HG03442 (cell line): ENCODE data around the gene FHIP1A.
"Not testable (repeated sequence)": the region's sequence is repeated elsewhere in the genome, so short reads cannot be mapped to it uniquely, and the experiment has no call there.

Experiments used
- ATAC-seq: cut with Tn5 transposase; IDR thresholded peaks from one replicate; pipeline ENCODE4 v1.9.1; 2021; ENCODE audit warnings: mild to moderate bottlenecking, moderate library complexity; ENCODE audit not compliant: unreplicated experiment

The FHIP1A gene

DNA sequence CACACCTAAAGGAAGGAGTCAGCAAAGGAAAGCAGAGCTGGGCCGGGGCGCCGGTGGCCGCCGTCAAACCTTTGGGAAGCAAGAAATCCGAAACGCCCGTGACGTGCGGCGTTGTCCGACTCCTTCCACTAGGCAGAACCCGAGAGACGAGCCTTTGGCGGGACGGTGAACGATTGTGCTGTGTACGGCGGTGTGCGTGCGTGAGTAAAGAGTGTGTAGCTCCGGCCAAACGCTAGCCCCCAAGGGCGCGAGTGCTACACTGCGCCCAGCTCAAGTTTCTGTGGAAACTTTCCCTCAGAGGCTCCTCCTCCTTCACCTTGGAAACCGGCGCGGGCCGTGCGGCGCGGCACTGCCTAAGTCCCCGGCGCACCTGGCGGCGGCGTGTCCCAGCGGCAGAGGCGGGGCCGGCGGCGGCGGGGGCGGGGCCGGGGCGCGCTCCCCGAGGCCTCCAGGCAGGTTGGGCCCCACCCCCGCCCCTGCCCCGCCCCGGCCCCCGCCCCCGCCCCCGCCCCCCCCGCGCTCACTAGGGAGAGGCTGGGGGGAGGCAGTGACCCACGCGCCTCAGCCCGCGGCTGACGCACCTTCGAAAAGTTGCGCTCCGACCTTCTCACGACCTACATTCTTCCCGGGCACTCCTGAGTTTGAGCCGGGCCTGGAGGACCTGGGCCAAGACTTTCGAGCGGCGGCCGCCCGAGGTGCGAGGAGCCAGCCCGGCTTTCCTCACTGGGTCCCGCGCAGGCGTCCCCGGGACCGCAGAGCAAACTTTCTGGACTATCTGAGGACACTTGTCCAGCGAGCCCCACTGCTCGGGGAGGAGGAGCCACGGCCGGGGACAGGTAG is at the start of gene FHIP1A:
Gene FHIP1A (plus strand): TSS at position 547 of the 840 bp plus-strand sequence. CDS start 157,084 bp downstream, outside the sequence.
- peak; percentile 84 for ATAC-seq

DNA sequence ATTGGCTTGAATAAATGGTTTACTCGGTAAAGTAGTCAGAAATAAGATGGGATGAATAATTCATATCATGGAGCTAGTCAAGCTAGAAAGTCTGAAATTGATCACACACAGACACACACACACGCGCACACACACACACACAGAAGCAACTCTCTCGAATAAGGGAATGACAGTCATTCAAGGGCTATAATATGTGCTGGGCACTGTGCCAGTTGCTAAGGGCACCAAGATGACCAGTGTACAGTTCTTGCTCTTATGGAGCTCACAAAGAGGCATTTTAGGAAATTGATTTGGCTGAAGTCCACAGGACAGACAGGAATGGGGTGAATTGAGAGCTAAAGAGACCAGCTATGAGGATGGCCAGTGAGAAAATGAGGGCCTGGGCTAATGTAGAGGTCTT is 49.4 kb upstream of the FHIP1A start:
- ATAC-seq: no peak

DNA sequence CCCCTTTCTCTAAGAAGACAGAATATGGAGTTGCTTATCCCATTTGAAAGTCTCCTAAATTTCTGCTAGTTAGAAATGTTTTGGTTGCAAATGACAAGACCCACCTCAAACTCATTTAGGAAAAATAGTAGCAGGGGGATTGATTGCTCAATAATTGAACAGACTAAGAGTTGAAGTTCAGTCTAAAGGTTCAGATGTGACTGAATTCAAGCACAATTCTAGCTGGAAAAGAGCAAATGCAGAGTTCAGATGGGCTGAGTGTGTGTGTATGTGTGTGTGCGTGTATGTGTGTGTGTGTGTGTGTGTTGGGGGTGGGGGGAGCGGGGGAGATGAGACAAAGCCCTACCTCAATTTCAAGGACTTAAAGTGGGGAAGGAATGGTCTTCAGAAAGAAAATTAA is 47.9 kb upstream of the FHIP1A start:
- ATAC-seq: no peak

DNA sequence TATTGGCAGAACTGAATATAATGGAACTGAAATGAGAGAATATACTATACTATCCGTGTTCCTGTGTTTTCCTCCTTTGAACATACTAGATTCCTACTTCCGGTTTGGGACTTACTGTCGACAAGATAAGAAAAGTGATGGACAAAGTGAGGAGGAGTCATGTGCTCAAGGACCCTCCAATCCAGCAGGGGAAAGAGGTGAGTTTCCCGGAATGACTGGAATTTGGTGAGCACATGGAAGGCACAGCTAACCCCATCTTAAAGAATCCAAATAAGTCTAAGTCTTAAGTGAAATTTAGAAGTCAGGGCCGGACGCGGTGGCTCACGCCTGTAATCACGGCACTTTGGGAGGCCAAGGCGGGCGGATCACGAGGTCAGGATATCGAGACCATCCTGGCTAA is 47.0 kb upstream of the FHIP1A start:
- ATAC-seq: no peak

DNA sequence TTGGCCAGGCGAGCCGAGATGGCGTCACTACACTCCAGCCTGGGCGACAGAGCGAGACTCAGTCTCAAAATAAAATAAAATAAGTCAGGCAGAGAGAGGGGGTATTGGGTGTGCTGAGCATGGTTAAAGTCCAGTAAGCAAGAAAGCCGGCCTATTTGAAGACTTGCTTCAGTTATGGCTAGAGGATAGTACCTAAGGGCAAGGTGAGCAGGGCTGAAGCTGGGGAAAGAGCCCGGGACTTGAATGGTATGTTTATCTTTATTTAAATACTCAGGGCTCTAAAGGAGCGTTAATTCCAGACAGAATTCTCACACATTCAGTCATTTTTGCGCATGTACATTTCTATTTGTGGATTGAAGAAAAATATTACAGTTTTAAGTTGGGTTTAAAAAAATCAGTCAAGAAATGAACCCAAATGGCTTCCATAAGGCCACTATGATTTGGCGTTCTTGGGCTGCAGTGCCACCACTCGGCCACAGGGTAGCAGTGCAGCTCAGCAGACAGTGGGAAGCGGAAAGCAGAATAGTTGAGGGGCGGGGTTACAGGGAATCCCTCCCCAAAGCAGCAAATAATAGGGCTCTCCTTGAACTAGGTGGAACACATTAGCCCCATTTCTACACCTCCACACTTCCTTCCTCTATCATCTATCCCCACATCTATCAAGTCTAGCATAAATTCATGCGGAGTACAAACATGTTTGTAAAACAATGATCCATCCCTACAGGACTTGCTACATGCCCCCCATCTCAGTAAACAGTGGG is 46.4 kb upstream of the FHIP1A start:
- peak; percentile 99 for ATAC-seq

DNA sequence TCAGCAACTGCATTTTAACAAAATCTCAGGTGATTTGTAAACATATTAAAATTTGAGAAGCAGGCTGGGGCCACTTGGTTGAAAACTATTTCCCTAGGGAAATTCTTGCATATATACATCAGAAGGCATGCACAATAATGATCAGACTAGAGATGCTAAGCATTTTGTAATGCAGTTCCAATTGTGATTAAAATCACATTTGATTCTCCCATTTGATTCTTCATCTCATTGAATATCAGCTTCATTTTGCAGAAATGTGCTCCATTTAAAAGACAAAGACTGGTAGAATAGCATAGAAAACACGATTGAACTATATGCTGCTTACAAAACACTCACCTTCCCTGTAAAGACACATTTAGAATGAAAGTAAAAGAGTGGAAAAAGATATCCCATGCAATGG is 32.4 kb upstream of the FHIP1A start:
- ATAC-seq: no peak

DNA sequence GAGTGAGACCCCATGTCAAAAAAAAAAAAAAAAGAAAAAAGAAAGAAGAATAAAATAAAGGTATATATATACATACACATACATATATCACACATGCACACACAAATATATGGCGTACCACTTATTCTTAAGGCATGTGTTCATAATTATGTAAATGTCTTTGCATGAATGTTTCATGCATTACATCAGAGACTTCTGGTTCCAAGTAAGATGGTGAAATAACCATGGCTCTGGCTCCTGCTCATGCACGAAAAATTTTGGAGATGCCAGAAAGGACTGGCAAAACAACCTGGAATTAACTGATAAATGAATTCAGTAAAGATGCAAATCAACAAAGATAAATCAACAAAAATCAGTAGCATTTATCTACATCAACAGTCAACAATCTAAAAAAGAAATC is 19.7 kb upstream of the FHIP1A start:
- ATAC-seq: no peak

DNA sequence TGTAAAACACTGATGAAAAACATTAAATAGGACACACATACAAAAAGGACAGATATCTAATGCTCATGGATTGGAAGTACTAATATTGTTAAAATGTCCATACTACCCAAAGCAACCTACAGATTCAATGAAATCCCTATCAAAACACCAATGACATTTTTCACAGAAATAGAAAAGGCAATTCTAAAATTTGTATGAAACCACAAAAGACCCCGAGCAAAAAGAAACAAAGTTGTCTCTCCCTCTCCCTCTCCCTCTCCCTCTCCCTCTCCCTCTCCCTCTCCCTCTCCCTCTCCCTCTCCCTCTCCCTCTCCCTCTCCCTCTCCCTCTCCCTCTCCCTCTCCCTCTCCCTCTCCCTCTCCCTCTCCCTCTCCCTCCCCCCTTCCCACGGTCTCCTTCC is 19.2 kb upstream of the FHIP1A start:
- ATAC-seq: not testable (repeated sequence)

DNA sequence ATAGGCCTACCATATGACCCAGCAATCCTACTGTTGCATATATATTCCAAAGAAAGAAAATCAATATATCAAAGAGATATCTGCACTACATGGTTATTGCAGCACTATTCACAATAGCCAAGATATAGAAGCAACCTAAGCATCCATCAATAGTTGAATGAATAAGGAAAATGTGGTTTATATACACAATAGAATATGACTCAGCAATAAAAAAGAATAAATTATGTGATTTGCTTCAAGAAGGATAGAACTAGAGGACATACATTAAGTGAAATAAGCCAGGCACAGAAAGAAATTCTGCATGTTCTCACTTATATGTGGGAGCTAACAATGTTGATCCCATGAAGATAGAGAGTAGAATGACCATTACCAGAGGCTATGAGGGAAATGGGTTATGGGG is 13.1 kb upstream of the FHIP1A start:
- ATAC-seq: no peak

DNA sequence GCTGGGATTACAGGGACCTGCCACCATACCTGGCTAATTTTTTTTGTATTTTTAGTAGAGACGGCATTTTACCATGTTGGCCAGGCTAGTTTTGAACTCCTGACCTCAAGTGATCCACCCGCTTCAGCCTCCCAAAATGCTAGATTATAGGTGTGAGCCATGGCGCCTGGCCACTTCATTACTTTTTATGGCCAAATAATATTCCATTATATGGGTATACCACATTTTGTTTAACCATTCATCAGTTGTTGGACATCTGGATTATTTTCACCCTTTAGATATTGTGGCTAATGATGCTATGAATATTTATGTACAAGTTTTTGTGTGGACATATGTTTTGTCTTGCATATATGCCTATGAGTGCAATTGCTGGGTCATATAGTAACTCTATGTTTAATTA is 8.6 kb upstream of the FHIP1A start:
- ATAC-seq: no peak

DNA sequence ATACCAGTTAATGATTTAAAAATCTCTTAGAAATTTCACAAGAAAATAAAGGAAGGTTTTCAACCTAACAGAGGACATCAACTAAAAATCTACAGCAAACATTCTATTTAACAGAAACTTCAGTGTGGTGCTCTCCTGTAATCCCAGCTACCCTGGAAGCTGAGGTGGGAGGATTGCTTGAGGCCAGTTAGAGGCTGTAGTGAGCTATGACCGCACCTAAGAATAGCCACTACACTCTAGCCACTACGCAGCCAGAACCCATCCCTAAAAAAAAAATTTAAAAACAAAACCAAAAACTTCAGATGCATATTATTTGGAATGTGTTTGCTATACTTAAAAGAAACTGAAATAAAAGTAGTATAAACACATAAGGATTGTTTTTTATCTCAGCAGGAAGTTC is 7.2 kb upstream of the FHIP1A start:
- no peak for ATAC-seq

DNA sequence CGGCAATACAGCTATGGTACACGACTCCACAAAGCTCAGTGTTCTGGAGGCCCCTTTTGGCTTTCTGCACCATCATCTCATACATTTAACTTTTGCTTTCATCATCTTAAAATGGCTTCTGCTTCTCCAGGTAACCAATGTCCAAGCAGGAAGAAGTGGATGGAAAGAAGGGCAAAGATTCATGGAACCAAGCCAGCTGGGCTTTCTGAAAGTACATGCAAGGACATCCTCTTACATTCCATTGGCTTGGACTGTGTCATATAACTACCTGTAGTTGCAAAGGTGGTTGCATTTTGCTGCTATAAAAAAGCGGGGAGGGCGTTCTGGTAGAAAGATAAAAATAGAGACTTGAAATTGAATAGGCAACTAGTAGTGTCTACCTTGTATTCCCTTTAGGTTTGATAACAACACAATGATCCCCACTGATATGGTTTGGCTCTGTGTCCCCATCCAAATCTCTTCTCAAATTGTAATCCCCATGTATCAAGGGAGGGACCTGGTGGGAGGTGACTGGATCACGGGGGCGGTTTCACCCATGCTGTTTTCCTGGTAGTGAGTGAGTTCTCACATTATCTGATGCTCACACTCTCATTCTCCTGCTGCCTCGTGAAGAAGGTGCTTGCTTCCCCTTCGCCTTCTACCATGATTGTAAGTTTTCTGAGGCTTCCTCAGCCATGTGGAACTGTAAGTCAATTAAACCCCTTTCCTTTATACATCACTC is 6.7 kb upstream of the FHIP1A start:
- ATAC-seq: no peak

DNA sequence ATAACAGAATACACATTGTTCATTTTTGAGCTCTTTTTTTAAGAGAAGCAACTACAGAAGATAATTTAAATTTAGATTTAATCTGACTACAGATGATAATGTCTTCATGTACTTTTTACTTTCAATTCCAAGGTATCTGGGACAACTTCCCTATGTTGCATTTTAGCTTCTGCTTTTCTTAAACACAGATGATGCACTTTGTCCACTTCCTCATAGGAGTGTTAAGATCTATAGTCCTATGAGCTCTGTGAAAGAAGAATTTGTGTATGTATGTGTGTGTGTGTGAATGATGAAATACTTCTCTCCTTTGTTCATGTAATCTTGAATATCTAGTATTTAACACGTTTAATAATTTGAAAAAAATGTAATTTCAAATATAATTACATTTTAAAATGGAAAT is 5.3 kb upstream of the FHIP1A start:
- ATAC-seq: no peak

DNA sequence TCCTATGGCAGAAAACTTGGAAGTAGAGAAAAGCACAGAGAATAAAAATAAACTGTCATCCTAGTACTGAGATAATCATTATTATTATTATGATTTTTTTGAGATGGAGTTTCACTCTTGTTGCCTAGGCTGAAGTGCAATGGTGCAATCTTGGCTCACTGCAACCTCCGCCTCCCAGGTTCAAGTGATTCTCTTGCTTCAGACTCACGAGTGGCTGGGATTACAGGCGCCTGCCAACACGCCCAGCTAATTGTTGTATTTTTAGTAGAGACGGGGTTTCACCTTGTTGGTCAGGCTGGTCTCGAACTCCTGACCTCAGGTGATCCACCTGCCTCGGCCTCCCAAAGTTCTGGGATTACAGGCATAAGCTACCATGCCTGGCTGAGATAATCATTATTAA is 4.2 kb upstream of the FHIP1A start:
- ATAC-seq: not testable (repeated sequence)

DNA sequence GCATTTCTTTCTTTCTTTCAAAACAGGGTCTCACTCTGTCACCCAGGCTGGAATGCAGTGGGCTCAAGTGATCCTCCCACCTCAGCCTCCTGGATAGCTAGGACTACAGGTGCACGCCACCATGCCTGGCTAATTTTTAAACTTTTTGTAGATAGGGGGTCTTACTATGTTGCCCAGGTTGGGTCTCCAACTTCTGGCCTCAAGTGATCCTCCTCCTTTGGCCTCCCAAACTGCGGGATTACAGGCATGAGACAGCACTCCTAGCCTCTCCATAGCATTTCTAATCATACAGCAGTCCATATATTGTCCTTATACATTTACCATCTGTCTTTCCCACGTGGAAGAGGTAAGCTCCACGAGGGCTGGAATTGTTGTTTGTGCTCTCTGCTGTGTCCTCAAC is 2.0 kb upstream of the FHIP1A start:
- no peak for ATAC-seq

DNA sequence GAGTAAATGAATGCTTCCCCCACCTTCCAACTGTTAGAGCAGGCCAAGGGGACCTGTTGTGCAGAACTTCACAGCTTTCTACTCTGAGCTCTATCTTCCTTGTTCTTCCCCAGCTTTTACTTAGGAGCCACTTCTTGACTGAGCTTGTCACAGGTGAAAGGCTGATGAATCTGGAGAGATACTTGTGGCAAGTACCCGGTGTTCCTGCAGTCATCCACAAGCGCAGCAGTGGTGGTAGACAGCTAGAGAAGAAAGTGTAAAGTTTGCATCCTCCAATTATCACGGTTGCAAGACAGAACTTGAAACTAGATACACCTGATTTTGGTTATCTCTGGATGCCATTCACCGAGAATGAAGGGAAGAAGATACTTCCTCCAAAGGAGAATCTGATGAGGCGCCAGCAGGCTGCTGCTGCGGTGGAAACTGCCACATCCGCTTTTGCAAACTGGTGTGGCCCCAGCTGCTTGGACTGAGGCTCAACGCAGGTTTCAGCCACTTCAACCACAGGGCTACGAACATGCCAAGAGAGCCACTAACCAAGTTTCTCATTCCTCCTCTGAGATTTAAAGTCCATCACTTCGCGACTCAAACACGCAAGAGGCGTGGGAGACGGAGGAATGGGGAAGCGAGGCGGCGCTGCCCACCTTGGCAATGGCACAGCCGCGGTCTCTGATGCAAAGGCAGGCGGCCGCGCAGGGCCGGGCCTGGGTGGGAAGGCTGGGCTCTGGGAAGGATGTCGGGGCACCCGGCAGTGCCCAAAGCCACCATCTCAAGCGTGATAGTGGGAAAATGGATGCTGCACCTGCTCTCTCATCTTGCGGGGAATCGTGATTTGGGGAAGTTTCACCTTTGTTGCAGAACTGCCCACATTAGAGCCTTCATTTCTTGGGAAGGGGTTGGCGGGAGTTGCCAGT is 1.3 kb upstream of the FHIP1A start:
- peak; percentile 59 for ATAC-seq

DNA sequence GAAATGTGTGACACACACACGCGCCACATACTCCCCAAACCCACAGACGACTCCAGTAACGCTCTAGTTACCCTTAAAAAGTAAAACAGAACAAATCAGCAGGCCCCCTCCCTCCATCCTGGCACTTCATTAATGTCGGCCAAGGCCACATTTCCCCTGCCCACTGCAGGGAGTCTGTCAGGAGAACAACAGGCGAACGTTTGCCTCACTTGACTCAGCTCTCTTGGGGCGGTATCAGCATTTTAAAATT is 671 bp upstream of the FHIP1A start:
- ATAC-seq: peak; percentile 10

DNA sequence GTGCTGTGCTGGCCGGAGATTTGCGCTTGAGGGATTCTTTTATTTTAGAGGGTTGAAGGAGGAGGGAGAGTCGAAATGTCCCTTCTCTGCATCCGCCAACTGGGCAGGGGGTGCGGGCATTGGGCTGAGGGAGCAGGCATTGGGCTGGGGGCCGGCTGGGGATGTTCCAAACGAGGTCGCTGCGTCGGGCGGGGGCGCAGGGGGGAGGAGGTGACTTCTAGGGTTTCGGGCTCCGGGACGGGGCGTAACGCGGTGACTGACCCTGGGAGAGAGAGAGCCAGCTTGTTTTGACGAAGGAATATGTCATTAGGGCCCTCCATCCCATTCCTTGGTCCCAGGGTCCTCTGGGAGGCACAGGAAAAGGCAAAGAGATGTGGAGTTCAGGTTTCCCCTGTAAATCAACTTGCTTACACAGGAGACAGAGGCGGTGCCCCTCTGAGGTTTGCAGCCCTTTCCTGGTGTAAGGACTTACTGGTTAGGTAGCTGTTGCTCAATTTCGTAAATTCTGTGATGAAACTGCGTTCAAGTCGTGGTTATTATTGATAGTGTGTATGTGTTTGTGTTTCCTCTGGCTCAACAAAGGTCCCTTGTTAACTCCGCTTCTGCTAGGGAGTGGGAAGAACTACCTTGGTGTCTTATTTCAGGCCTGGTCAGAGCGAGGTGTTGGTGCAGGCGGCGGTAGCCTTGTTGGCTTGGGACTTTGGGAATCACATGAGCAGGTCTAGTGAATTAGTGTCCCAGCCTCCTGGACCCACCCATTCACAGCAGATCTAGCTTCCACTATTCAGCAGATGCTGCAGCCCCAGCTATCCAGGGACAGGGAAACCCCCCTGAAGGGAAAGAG is 716 bp downstream of the FHIP1A start:
- ATAC-seq: no peak

DNA sequence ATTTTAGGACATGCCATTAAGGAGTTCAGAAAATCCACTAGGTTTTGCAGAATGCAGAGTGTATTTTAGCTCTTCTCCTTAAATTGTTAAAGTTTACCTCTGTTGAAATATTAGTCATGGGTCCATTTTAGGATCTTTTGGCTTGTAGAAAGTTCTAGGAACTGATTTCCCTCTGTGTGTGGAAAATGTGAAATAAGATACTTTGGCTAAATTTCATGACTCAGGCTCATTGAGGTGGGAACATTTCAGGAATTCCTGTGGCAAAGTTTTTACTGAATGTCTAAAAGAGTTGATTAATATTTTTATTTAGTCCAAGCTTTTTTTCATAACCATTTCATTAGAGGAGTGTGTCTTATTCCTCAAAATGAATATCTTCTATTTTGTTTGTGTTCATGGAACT is 7.0 kb downstream of the FHIP1A start:
- no peak for ATAC-seq

DNA sequence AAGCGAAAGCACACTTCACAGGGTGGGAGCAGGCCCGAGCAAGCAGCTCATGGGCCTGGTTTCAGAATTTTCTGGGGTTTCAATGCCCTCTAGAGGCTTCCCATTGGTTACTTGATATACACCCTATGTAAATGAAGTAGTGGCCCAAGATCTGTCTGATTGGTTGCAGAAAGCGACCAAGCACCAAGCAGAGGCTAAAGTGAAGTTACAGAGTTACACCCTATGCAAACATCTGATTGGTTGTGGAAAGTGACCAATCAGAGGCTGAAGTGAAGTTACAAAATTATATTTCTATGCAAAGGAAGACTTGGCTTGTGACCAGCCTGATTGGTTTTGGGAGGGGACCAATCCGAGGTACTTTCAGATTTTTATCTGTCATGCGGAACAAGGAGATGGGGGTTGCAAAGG is 8.2 kb downstream of the FHIP1A start:
- ATAC-seq: no peak
